ENCODE data around the gene MAP2K1. TPM values are rescaled to one million over a fixed set of nuclear protein-coding genes. Genes with fewer than 3 reads are reported as not detected.

Gene MAP2K1
- polyA plus RNA-seq, 3 donors, result 11.7 to 34.7 (median 27.7) TPM

GRCh38 chr15:66411190-66411589 lies 24.5 kb downstream of the MAP2K1 start:
- H3K27ac ChIP-seq (ENCODE audit: low read depth, low read length), result no peak overlapping the region

DNA sequence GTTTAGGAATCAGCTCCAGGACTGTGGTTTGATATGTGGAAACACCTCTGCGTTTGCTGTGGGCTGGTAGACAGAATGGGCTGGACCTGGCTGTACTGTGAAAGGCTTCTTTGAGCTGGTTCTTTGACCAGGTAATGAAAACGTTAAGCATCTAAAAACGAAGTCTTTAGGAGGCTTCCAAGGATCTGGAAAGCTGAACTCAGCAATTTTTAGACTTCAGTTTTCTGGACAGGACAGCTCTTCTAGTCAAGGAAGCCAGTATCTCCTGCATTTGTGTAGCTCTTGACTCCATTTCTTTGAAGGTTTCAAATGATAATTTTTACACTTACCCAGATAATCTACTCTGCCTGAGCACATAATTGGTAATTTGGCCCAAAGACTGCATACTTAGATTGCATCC lies 25.5 kb downstream of the MAP2K1 start:
- WGBS, 3 donors, result 52 to 78% (median 54%) methylated on average over 3 of the region's 3 CpGs

DNA sequence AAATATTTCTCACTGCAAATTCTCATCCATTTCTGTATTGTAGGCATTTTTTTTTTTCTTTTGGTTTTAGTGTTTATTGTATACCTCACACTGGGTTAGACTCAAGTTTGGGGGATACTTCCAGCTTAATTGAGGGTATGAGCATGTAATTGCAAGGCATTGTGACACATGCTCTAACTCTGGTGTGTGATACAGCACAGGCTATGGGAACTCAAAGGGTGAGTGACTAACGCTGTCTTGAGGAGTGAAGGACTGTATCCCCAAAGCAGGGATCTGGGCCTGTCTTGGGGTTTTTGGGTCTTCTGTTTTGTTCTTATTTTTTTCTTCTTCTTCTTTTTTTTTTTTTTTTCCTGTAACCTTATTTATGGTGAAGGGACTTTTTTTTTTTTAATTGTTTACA lies 26.9 kb downstream of the MAP2K1 start:
- H3K27ac ChIP-seq (ENCODE audit: low read depth, low read length), result no peak overlapping the region
- WGBS, 3 donors, result 90 to 100% (median 100%) methylated on average over 1 of the region's 1 CpG

More for the DNA sequence above, 25.5 kb downstream of the MAP2K1 start:
- no peak overlapping the region for H3K27ac ChIP-seq (ENCODE audit: low read depth, low read length)

DNA sequence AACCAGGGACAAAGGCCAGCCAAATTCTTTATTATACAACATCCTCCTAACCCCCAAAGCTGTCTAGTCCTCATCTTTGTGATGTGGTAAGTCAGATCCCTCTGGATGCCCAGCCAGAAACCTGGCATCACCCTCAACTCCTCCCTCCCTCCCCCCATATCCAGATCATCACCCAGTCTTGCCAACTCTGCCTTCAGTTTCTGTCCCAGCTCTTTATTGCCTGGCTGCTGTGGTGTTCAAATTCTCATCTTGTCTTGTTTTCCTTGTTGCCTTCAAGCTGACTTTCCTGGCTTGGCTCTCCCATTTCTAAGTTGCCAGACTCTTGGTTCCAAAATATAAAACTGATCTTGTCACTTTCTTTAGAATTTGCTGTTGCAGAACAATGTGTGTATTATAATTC lies 28.6 kb downstream of the MAP2K1 start:
- no peak overlapping the region for H3K27ac ChIP-seq (ENCODE audit: low read depth, low read length)

GRCh38 chr15:66417736-66418135 lies 31.0 kb downstream of the MAP2K1 start:
- 36 to 57% (median 50%) methylated on average over 5 of the region's 5 CpGs for WGBS, 3 donors
- H3K27ac ChIP-seq (ENCODE audit: low read depth, low read length), result no peak overlapping the region

GRCh38 chr15:66419471-66419870 lies 32.8 kb downstream of the MAP2K1 start:
- 95 to 100% (median 98%) methylated on average over 3 of the region's 3 CpGs for WGBS, 3 donors
- no peak overlapping the region for H3K27ac ChIP-seq (ENCODE audit: low read depth, low read length)

GRCh38 chr15:66422347-66422746 lies 35.6 kb downstream of the MAP2K1 start:
- H3K27ac ChIP-seq (ENCODE audit: low read depth, low read length), result no peak overlapping the region
- WGBS, 3 donors, result 90 to 95% (median 95%) methylated on average over 4 of the region's 4 CpGs

DNA sequence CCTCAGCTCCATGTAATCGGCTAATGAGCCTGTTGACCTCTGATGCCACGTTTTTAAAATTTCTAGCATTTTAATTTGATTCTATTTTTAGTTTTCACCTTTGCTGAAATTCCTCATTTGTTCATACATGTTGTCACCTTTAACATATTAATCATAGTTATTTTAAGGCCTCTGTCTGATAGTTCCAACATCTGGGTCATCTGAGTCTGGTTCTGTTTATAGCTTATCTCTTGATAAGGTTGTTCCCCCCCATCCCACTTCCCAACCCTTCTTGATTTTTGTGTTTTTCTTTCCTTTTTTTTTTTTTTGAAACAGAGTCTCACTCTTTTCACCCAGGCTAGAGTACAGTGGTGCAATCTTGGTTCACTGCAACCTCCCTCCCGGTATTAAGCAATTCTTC lies 36.4 kb downstream of the MAP2K1 start:
- no peak overlapping the region for H3K27ac ChIP-seq (ENCODE audit: low read depth, low read length)
- 81 to 85% (median 83%) methylated on average over 3 of the region's 3 CpGs for WGBS, 3 donors

- WGBS, 3 donors, result 88 to 92% (median 90%) methylated on average over 9 of the region's 9 CpGs
- H3K27ac ChIP-seq (ENCODE audit: low read depth, low read length), result no peak overlapping the region
Observed at GRCh38 chr15:66424963-66425612, 38.4 kb downstream of the MAP2K1 start.

GRCh38 chr15:66425837-66426236 lies 39.1 kb downstream of the MAP2K1 start:
- WGBS, 3 donors, result 70 to 83% (median 71%) methylated on average over 4 of the region's 4 CpGs
- H3K27ac ChIP-seq (ENCODE audit: low read depth, low read length), result no peak overlapping the region

- no peak overlapping the region for H3K27ac ChIP-seq (ENCODE audit: low read depth, low read length)
- 76 to 87% (median 84%) methylated on average over 4 of the region's 4 CpGs for WGBS, 3 donors
Observed at GRCh38 chr15:66429117-66429516, 42.4 kb downstream of the MAP2K1 start.

DNA sequence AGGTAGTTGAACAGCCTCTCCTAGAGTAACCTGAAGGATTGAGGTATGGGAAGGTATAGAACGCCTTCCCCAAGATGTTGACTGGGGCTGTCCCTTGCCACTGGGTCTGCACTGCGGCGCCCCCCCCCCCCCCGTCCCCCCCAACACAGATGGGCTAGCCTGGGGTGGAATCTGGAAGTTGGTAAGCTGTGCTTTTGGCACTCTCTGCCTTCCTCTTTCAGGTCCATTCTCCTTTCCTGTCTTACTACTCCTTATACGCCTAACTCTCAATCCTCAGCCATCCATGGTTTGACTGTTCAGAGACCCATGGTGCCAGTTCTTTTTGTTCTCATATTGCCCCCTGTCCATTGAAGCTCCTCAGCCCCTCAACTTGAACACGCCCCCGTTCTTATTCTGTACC lies 42.8 kb downstream of the MAP2K1 start:
- no peak overlapping the region for H3K27ac ChIP-seq (ENCODE audit: low read depth, low read length)
- 81 to 85% (median 81%) methylated on average over 4 to 7 of the region's 7 CpGs for WGBS, 3 donors

GRCh38 chr15:66430627-66431255 lies 44.0 kb downstream of the MAP2K1 start:
- WGBS, 3 donors, result 51 to 68% (median 52%) methylated on average over 3 of the region's 3 CpGs
- H3K27ac ChIP-seq (ENCODE audit: low read depth, low read length), result no peak overlapping the region

DNA sequence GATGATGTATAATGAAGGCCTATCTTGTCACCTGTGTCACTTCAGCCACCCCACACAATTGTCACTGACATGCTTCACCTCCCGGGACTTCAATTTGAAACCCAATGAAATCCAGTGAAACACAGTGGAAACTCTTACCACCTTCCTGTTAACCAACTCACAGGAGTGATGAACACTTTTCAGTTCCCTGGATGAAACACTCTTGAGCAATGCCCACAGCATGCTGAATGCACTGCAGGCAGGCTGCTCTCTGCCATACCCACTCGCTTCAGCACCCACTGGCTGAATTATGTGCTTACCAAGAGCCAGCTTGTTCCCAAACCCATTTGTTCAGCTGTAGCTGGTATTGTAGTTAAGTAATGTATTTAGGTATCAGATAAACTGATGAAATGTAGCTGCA lies 47.0 kb downstream of the MAP2K1 start:
- 57 to 88% (median 75%) methylated on average over 2 of the region's 2 CpGs for WGBS, 3 donors
- no peak overlapping the region for H3K27ac ChIP-seq (ENCODE audit: low read depth, low read length)

GRCh38 chr15:66440501-66440900 lies 53.8 kb downstream of the MAP2K1 start:
- WGBS, 3 donors, result 76 to 87% (median 82%) methylated on average over 2 of the region's 2 CpGs
- H3K27ac ChIP-seq (ENCODE audit: low read depth, low read length), result no peak overlapping the region

DNA sequence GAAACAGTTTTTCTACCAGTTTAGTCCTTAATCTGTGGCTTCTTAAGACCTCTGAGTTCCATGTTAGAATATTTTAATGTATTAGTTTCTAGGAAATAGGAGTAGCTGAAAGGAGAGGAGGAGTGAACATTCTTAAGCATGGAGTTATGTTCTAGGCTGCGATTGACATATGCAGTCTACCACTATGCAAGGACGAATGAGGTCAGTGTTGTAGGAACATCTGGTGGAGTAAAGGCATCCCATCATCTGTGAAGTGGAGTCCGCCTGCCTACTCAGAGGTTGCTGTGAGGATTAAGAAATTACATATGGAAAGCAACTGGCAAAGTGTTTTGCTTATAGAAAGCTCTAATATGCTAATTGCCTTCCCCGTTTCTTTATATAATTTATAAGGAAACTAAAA lies 65.7 kb downstream of the MAP2K1 start:
- 91 to 95% (median 93%) methylated on average over 4 of the region's 4 CpGs for WGBS, 3 donors
- H3K27ac ChIP-seq (ENCODE audit: low read depth, low read length), result no peak overlapping the region

GRCh38 chr15:66452971-66453580 lies 66.4 kb downstream of the MAP2K1 start:
- WGBS, 3 donors, result 67 to 80% (median 80%) methylated on average over 1 of the region's 1 CpG

GRCh38 chr15:66454143-66454542 lies 67.4 kb downstream of the MAP2K1 start:
- WGBS, 3 donors, result 84 to 87% (median 85%) methylated on average over 2 of the region's 2 CpGs
- H3K27ac ChIP-seq (ENCODE audit: low read depth, low read length), result no peak overlapping the region

More at GRCh38 chr15:66452971-66453580, 66.4 kb downstream of the MAP2K1 start:
- no peak overlapping the region for H3K27ac ChIP-seq (ENCODE audit: low read depth, low read length)

DNA sequence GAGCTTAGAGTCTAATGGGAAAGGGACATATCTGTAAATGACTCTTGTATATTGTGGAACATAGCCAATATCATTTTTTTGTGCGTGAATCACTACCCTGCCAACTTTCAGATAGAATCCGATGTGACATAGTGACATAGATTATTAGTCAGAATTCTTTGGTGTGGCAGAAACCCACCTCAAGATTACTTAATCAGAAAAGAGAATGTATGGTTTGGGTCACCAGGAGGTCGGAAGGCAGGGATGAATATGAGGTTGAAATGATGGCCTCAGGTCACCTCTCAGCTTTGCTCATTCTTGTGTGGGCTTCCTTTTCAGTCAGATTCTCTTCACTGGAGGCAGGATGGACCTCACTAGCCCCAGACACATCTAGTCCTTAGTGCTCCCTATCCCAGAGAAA lies 69.5 kb downstream of the MAP2K1 start:
- H3K27ac ChIP-seq (ENCODE audit: low read depth, low read length), result no peak overlapping the region
- 62 to 85% (median 84%) methylated on average over 3 of the region's 3 CpGs for WGBS, 3 donors

All from adipose tissue (tissue), 3 donors.